NCI-H2107 treated with DMSO at 0.1 percent for 48 hours (cell line): ENCODE measurements around the gene ZKSCAN4.

Source experiments
- DNase-seq: peaks from one replicate; lab custom pipeline; 2025; ENCODE audit not compliant: unreplicated experiment; lab: John Stamatoyannopoulos, UW

ZKSCAN4 gene

DNA sequence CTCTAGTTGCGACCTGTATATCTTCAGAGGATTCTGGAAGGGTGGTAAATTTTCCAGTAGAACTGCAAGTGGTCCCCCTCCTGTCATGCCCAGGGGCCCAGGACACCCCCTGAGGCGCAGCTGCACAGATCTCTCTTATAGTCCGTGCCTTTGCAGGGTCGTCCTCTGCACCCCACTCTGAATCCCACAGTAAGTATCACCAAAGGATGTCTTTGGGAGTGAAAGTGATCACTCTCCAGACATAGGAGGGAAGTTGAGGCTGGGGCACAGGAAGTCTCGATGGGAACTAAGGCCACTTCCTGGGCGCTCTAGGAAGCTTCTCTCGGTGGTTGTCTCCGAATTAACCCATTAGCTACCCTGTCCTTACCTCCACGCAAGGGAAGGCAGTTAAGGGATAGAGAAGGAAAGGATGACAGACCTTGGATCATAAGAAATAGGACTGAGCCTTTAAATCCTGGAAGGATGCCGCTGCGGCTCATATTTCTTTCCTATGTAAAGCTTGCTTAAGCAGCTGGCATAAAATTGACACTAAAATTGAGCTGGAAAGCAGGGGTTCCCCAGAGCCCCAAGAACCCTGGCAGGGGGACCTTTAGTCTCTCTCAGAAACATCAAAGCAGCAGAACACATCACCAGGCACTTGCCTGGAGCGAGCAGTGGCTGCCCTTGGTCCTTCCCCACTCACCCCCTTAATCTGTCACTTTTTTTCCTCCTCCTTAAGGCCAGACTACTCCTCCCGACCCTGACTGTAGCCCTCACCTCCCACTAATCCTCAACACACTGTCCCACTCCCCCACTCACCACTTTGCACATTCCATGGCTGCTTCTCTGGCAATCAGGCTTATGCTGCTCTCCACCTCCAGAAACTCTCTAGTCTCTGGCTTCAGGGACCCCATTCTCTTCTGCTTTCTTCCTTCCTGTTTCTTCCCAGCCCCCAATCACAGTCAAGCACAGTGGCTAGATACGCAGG lies at the start of gene ZKSCAN4:
TSS of gene ZKSCAN4 (minus strand) at position 261 of the 967 bp plus-strand sequence. CDS start 289 bp downstream, outside the sequence.
- DNase-seq = peak; percentile 51

GRCh38 chr6:28296520-28297060 lies 44.5 kb upstream of the ZKSCAN4 start:
- DNase-seq = no peak

DNA sequence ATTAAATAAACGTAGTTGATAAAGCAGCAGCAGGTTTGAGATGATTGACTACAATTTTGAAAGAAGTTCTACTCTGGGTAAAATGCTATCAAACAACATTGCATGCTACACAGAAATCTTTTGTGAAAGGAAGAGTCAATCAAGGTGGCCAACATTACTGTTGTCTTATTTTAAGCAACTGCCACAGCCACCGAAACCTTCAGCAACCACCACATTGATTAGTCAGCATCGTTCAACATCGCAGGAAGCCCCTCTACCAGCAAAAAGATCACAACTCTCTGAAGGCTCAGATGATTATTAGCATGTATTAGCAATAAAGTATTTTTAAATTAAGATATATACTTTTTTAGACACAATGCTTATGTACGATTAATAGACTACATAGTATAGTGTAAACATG lies 43.3 kb upstream of the ZKSCAN4 start:
- no peak for DNase-seq

DNA sequence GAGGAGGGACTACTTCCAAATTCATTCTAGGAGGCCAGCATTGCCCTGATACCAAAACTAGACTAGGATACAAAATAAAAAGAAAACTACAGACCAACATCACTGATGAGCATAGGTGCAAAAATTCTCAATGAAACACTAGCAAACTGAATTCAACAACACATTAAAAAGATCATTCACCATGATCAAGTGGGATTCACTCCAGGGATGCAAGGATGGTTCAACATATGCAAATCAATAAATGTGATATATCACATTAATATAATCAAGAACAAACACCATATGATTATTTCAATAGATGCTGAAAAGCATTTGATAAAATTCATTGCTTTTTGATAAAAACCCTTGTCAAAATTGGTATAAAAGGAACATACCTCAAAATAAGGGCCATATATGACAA lies 39.5 kb upstream of the ZKSCAN4 start:
- no peak for DNase-seq

DNA sequence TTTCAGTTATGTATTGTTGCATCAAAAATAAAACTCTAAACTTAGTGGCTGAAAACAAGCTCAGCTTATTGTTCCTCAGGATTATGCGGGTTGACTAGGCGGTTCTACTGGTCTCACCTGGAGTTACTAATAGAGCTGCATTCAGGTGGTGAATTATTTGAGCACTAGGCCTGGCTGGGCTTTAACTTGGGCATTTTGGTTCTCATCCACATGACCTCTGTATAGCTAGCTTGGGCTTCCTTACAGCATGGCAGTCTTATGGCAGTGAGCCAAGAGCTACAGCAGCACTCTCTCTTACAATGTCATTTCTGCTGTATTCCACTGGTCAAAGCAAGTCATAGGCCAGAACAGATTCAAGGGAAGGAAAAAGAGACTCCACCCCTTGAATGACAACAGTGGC lies 30.9 kb upstream of the ZKSCAN4 start:
- DNase-seq = no peak

GRCh38 chr6:28281288-28282064 lies 29.4 kb upstream of the ZKSCAN4 start, which contains the start of gene PGBD1:
Gene PGBD1, plus strand, starts transcription at chr6:28281572. Its CDS starts 2,242 bp downstream, at chr6:28283814.
- peak; percentile 17 for DNase-seq

- DNase-seq = no peak
Observed at GRCh38 chr6:28280595-28281287, 28.7 kb upstream of the ZKSCAN4 start.

DNA sequence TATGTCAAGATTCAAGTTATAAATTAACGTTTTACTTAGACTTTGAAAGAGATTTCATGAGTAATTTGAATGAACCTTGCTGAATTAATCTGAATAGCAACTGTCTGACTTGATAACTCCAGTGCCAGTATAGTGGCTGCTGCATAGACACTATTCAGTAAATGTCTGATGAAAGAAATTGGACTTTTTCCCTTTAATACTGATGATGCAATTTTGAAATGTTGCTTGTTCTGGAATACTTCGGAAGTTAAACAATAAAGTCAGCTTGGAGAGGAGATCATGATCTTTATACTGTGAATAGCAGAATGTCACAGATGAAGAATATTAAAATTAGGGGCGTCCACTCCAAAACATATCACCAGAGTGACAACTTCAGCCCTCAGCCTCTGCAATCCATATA lies 25.7 kb upstream of the ZKSCAN4 start:
- DNase-seq = no peak

DNA sequence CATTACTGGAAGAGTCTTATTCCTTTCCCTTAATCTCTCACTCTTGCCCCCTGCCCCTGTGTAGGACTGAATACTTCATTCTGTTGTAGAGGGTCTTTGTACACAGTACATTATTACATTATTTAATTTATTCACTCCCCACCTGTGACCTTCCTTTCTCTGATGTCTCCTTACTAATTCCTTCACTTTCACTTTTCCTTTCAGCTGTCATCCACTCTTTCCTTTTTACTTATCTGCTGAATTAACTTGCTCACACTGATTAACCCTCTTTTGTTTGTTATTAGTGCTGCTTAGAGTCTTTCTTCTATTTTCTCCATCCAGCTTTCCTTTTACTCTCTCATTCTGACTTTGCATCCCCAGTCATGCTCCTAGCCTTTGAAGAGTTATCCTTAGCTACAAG lies 22.8 kb upstream of the ZKSCAN4 start:
- no peak for DNase-seq

DNA sequence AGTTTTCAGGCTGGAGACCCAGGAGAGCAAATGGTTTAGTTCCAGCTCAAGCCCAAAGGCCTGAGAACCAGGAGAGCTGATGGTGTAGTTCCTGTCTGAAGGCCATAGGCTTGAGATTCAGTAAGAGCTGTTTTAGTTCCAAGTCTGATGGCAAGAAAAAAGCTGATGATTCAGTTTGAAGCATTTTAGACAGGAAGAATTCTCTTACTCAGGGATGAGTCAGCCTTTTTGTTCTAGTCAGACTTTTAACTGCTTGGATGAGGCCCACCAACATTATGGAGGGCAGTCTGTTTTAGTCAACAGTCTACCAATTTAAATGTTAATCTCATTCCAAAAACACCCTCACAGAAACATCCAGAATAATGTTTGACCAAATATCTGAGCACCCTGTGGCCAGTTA lies 17.4 kb upstream of the ZKSCAN4 start:
- no peak for DNase-seq

GRCh38 chr6:28267695-28268059 lies 15.6 kb upstream of the ZKSCAN4 start:
- DNase-seq = no peak

DNA sequence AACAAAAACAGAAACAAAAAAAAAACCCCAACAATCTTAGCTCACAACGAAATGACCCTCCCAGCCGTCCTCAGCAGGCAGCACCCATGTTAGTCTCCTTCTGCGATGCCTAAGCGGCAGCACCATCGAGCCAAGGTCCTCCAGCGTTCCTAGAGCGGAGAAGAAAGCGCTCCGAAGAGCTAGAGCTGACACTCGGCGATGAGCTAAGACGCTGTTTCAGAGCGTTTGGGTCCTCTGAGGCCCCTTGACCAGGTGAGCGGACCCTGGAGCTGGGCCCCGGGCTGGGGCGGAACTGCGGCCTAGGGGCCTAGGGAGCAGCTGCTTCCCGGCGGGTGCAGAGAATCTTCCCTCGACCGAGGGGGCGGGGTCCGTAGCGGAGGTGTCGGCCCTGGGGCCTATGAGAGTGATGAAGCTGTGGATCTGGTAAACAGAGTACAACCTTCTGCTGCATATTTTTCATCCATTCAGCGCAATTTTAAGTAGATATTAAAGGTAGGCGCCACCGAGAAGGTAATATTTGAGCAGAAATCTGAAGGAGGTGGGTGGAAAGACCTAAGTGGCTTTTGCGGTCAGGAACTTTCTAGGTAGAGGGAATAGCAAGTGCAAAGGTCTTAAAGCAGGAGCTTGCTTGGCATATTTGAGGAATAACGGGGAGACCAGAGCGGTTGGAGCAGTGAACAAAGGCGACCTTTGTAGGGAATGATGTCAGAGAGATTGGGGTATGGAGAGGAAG lies 15.1 kb upstream of the ZKSCAN4 start, which contains the start of gene ZSCAN26:
TSS of gene ZSCAN26 (plus strand) at position 182 of the 733 bp plus-strand sequence. CDS start 4,777 bp downstream, outside the sequence.
- peak; percentile 67 for DNase-seq

GRCh38 chr6:28266563-28266961 lies 14.5 kb upstream of the ZKSCAN4 start:
- DNase-seq = no peak

DNA sequence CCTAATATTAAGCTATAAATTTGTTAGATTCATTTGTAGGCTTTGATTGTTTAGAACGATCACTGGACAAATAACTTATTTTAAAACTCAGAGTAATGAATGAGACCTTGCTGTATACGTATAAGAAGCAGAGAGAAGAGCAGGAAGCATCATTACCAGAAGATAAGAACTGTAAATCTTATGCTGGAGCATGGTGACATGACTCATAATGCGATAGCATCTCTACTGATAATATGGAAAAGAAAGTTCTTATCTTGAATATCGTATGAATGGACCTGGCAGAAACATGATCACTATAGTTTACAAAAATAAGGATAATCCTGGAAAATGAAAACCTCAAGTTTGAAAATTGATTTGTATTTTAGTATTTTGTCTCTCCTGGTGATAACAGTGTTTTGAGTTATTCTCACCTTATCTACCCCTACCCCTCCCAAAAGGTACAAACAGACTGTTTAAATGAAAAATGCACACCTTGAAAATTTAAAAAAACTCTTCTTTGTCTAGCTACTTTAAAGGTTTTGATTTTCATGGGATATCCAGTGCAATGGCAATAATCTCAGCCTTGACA lies 12.8 kb upstream of the ZKSCAN4 start:
- no peak for DNase-seq

DNA sequence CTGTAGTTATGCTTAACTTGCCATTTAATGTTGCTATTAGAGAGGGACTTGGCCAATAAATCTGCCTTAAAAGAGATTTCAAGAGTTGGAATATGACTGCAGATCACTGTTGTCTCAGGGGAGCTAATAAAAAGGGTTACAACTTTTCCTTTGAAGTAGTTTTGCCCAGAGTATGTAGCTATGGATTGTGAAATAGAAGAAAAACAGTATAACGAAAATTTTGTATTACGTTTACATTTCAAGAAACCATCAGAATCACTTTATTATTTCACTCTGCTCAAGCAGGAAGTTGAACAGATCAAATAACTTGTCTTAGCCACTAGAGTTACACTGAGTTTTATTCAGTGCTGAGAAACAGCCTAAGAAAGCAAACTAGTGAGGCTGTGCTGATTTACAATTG lies 11.9 kb upstream of the ZKSCAN4 start:
- DNase-seq = no peak

- no peak for DNase-seq
Observed at GRCh38 chr6:28258877-28259777, 7.1 kb upstream of the ZKSCAN4 start, which contains the start of gene NKAPL. Gene NKAPL, plus strand, starts transcription at chr6:28259297. Its CDS starts 75 bp downstream, at chr6:28259372.

GRCh38 chr6:28257042-28257441 lies 5.0 kb upstream of the ZKSCAN4 start:
- DNase-seq = no peak

DNA sequence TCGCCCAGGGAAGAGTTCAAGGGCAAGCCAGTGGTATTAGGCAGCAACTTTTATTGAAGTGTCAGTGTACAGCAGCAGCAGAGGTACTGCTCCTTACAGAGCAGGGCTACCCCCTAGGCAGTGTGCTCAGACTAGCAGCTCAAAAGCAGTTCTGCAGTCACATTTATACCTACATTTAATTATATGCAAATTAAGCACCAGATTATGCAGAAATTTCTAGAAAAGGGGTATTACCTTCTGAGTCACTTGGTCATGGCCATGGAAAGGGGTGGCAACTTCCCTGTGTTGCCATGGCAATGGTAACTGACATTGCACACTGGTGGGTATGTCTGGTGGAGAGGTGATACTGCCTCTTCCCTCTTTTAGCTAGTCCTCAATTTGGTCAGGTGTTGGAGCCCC lies 2.1 kb upstream of the ZKSCAN4 start:
- DNase-seq = no peak

- no peak for DNase-seq
Observed at GRCh38 chr6:28251661-28252008, 434 bp downstream of the ZKSCAN4 start.
